HEK293 (cell line): Measurements from ENCODE around the gene CSRP2.
A peak's percentile ranks its signal among the peaks of the same experiment; 100 is the strongest.

Experiments used
- CTCF ChIA-PET: fragments of 350-600 bp; formaldehyde crosslinking; extraction: SDS; loops from one replicate; lab custom pipeline; 2021; ENCODE audit warnings: antibody characterized with exemption; lab: Yijun Ruan, JAX
- POLR2A ChIA-PET: fragments of 300-600 bp; formaldehyde crosslinking; extraction: SDS; loops from one replicate; lab custom pipeline; 2020; ENCODE audit warnings: antibody characterized with exemption, inconsistent platforms; lab: Yijun Ruan, JAX
- H3K27ac ChIP-seq: fragments of 200-500 bp; sonication (Bioruptor generic); 2 replicates; pipeline ENCODE4 v1.5.1; 2014; ENCODE audit warnings: low read depth, low read length, control low read depth, inconsistent platforms; ENCODE audit errors: extremely low read depth
- H3K36me3 ChIP-seq, 2 experiments: fragments of 200-500 bp in 1 of 2; sonication (Bioruptor generic) in 1 of 2; 1 replicate in 1 of 2; 2 replicates in 1 of 2; pipeline ENCODE4 v1.5.1; 2014 to 2017; ENCODE audit warnings: inconsistent platforms in 2 of 2, low read length in 2 of 2; ENCODE audit not compliant: control insufficient read depth in 2 of 2, insufficient read depth in 1 of 2
- H3K4me1 ChIP-seq: fragments of 200-500 bp; sonication (Bioruptor generic); 2 replicates; pipeline ENCODE4 v1.5.1; 2014; ENCODE audit warnings: mild to moderate bottlenecking, low read length, inconsistent platforms; ENCODE audit not compliant: control insufficient read depth, insufficient read depth
- H3K4me3 ChIP-seq: 2 replicates; pipeline ENCODE4 v1.5.1; 2011; ENCODE audit warnings: low read depth, mild to moderate bottlenecking, control low read depth, low read length, moderate library complexity
- H3K9me3 ChIP-seq: fragments of 200-500 bp; sonication (Bioruptor generic); 2 replicates; pipeline ENCODE4 v1.5.1; 2014; ENCODE audit warnings: low read depth, low read length, inconsistent platforms; ENCODE audit not compliant: control insufficient read depth, insufficient read depth
- IKZF3 ChIP-seq: fragments of 450-650 bp; IDR thresholded peaks from 2 replicates; pipeline ENCODE4 v1.5.0; 2018; ENCODE audit warnings: missing biosample characterization, mild to moderate bottlenecking, missing genetic modification characterization, moderate library complexity
- KLF8 ChIP-seq: fragments of 450-650 bp; formaldehyde crosslinking; IDR thresholded peaks from 2 replicates; pipeline ENCODE4 v1.5.1; 2016; ENCODE audit warnings: missing biosample characterization, missing genetic modification characterization
- MYNN ChIP-seq: fragments of 450-650 bp; formaldehyde crosslinking; IDR thresholded peaks from 2 replicates; pipeline ENCODE4 v1.5.1; 2016; ENCODE audit warnings: missing biosample characterization, missing genetic modification characterization, borderline replicate concordance
- PBX3 ChIP-seq: sonication (generic); formaldehyde crosslinking; IDR thresholded peaks from 2 replicates; pipeline ENCODE4 v1.8.1; 2022; ENCODE audit warnings: mild to moderate bottlenecking, moderate library complexity, missing genetic modification reagents
- PRDM6 ChIP-seq: fragments of 450-650 bp; formaldehyde crosslinking; IDR thresholded peaks from 2 replicates; pipeline ENCODE4 v1.5.1; 2017; ENCODE audit warnings: missing biosample characterization, missing genetic modification characterization
- REST ChIP-seq: fragments of 450-650 bp; formaldehyde crosslinking; IDR thresholded peaks from 2 replicates; pipeline ENCODE4 v1.5.1; 2016; ENCODE audit warnings: missing biosample characterization, missing genetic modification characterization
- SALL2 ChIP-seq: fragments of 450-650 bp; formaldehyde crosslinking; IDR thresholded peaks from 2 replicates; pipeline ENCODE4 v1.5.0; 2017; ENCODE audit warnings: missing biosample characterization, mild to moderate bottlenecking, missing genetic modification characterization, borderline replicate concordance
- SCRT1 ChIP-seq: fragments of 450-650 bp; formaldehyde crosslinking; IDR thresholded peaks from 2 replicates; pipeline ENCODE4 v1.5.1; 2016; ENCODE audit warnings: missing biosample characterization, missing genetic modification characterization, borderline replicate concordance
- SCRT2 ChIP-seq: fragments of 450-650 bp; formaldehyde crosslinking; IDR thresholded peaks from 2 replicates; pipeline ENCODE4 v1.5.1; 2016; ENCODE audit warnings: missing biosample characterization, missing genetic modification characterization
- ZBTB49 ChIP-seq: fragments of 450-650 bp; formaldehyde crosslinking; IDR thresholded peaks from 2 replicates; pipeline ENCODE4 v1.5.1; 2016; ENCODE audit warnings: missing biosample characterization, missing genetic modification characterization, low read depth
- ZNF132 ChIP-seq: fragments of 450-650 bp; formaldehyde crosslinking; IDR thresholded peaks from 2 replicates; pipeline ENCODE4 v1.5.1; 2017; ENCODE audit warnings: missing biosample characterization, missing genetic modification characterization, borderline replicate concordance
- ZNF239 ChIP-seq: fragments of 450-650 bp; formaldehyde crosslinking; IDR thresholded peaks from 2 replicates; pipeline ENCODE4 v1.5.1; 2016; ENCODE audit warnings: missing biosample characterization, missing genetic modification characterization
- ZNF280C ChIP-seq: fragments of 450-650 bp; formaldehyde crosslinking; IDR thresholded peaks from 2 replicates; pipeline ENCODE4 v1.5.1; 2016; ENCODE audit warnings: missing biosample characterization, missing genetic modification characterization
- ZNF391 ChIP-seq: fragments of 450-650 bp; formaldehyde crosslinking; IDR thresholded peaks from 2 replicates; pipeline ENCODE4 v1.5.1; 2016; ENCODE audit warnings: low read depth, missing biosample characterization, missing genetic modification characterization, borderline replicate concordance
- ZNF48 ChIP-seq: fragments of 450-650 bp; formaldehyde crosslinking; IDR thresholded peaks from 2 replicates; pipeline ENCODE4 v1.5.1; 2016; ENCODE audit warnings: missing biosample characterization, missing genetic modification characterization
- ZNF785 ChIP-seq: fragments of 450-650 bp; formaldehyde crosslinking; IDR thresholded peaks from 2 replicates; pipeline ENCODE4 v1.5.1; 2016; ENCODE audit warnings: missing biosample characterization, missing genetic modification characterization
- TF ChIP-seq, protein P1 (sequence below): fragments of 450-650 bp; formaldehyde crosslinking; IDR thresholded peaks from 2 replicates; pipeline ENCODE4 v1.5.1; 2016; ENCODE audit warnings: missing biosample characterization, missing genetic modification characterization
- TF ChIP-seq, protein P2 (sequence below): fragments of 450-650 bp; formaldehyde crosslinking; IDR thresholded peaks from 2 replicates; pipeline ENCODE4 v1.5.1; 2016; ENCODE audit warnings: missing biosample characterization, missing genetic modification characterization

Gene CSRP2

GRCh38 chr12:76919383-76920171, 40.8 kb upstream of the CSRP2 start:
- ChIA-PET CTCF (no interaction called here), POLR2A (no interaction called here)
- no peak for TF ChIP-seq ZNF239
- no peak for TF ChIP-seq ZNF280C
- no peak for TF ChIP-seq SALL2 (tag by site-specific recombination)
- 0 out of 2 replicates have a peak, but pooled peaks have one; percentile 16 for TF ChIP-seq REST (tag by site-specific recombination)
- TF ChIP-seq ZBTB49 = no peak
- TF ChIP-seq ZNF785 (tag by site-specific recombination) = no peak
- no peak for TF ChIP-seq ZNF132 (tag by site-specific recombination)
- TF ChIP-seq, protein P1, sequence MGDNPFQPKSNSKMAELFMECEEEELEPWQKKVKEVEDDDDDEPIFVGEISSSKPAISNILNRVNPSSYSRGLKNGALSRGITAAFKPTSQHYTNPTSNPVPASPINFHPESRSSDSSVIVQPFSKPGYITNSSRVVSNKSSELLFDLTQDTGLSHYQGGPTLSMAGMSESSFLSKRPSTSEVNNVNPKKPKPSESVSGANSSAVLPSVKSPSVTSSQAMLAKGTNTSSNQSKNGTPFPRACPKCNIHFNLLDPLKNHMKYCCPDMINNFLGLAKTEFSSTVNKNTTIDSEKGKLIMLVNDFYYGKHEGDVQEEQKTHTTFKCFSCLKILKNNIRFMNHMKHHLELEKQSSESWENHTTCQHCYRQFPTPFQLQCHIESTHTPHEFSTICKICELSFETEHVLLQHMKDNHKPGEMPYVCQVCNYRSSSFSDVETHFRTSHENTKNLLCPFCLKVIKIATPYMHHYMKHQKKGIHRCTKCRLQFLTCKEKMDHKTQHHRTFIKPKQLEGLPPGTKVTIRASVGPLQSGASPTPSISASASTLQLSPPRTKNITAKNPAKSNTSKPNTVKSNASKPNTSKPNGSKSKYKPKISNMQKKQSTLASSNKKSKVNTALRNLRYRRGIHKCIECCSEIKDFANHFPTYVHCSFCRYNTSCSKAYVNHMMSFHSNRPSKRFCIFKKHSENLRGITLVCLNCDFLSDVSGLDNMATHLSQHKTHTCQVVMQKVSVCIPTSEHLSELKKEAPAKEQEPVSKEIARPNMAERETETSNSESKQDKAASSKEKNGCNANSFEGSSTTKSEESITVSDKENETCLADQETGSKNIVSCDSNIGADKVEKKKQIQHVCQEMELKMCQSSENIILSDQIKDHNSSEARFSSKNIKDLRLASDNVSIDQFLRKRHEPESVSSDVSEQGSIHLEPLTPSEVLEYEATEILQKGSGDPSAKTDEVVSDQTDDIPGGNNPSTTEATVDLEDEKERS (tag by site-specific recombination) = no peak
- TF ChIP-seq ZNF48 (tag by site-specific recombination) = no peak
- peak; percentile 47; the same call in 1 of the 2 replicates for TF ChIP-seq MYNN (tag by site-specific recombination)
- TF ChIP-seq KLF8 = no peak
- TF ChIP-seq PBX3 (CRISPR knock-in tag) = no peak
- TF ChIP-seq IKZF3 (tag by site-specific recombination) = no peak
- no peak for TF ChIP-seq ZNF391
- TF ChIP-seq, protein P2, sequence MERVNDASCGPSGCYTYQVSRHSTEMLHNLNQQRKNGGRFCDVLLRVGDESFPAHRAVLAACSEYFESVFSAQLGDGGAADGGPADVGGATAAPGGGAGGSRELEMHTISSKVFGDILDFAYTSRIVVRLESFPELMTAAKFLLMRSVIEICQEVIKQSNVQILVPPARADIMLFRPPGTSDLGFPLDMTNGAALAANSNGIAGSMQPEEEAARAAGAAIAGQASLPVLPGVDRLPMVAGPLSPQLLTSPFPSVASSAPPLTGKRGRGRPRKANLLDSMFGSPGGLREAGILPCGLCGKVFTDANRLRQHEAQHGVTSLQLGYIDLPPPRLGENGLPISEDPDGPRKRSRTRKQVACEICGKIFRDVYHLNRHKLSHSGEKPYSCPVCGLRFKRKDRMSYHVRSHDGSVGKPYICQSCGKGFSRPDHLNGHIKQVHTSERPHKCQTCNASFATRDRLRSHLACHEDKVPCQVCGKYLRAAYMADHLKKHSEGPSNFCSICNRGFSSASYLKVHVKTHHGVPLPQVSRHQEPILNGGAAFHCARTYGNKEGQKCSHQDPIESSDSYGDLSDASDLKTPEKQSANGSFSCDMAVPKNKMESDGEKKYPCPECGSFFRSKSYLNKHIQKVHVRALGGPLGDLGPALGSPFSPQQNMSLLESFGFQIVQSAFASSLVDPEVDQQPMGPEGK (tag by site-specific recombination) = no peak
- TF ChIP-seq PRDM6 (tag by site-specific recombination) = 0 out of 2 replicates have a peak, but pooled peaks have one; percentile 16
- 0 out of 2 replicates have a peak, but pooled peaks have one; percentile 30 for TF ChIP-seq SCRT1 (tag by site-specific recombination)
- peak; percentile 63; the same call in 1 of the 2 replicates for TF ChIP-seq SCRT2

More at GRCh38 chr12:76919383-76920171, 40.8 kb upstream of the CSRP2 start:
- Histone ChIP-seq H3K36me3 (no peaks in the 10 kb centered on the region), H3K4me3 (no peak overlapping the region), H3K4me1 (peaks cover 12% of the 10 kb centered on the region), H3K27ac (no peak overlapping the region), H3K9me3 (no peaks in the 10 kb centered on the region)
